ENCODE measurements around the gene SLC12A6. TPM values are rescaled to one million over a fixed set of nuclear protein-coding genes. Genes with fewer than 3 reads are reported as not detected.

SLC12A6 gene
- polyA plus RNA-seq, 2 of the 4 experiments (the other 2 are of a cell fraction), result 6.0 to 21.3 TPM

- Histone ChIP-seq H3K4me1 (peaks cover 8% of the 10 kb centered on the region; the same call in 2 of the 3 replicates), H3K4me3 (no peak overlapping the region), H3K4me2 (no peak overlapping the region), H3K9me3 (no peaks in the 10 kb centered on the region), H3K27ac (no peak overlapping the region)
- ChIA-PET CTCF (interaction anchor here (0.9 to 4.9 kb wide), 11 partner anchors 9 to 236 kb away, joined by 3 to 34 read pairs (median 4); partner anchors contain the start of genes LPCAT4, NOP10 and NUTM1), POLR2A (interaction anchor here (1.3 kb wide), 1 partner anchor 8 kb away, joined by 10 read pairs; the partner anchor contains the start of gene LPCAT4)
- FAIRE-seq (no peak), DNase-seq (ENCODE audit: low read depth in 1 of 2, low spot score in 1 of 2) (no peak), ATAC-seq (no peak)
- TF ChIP-seq BCL3 (IDR thresholded peaks at IDR 0.05), result no peak
- TF ChIP-seq, protein P1, sequence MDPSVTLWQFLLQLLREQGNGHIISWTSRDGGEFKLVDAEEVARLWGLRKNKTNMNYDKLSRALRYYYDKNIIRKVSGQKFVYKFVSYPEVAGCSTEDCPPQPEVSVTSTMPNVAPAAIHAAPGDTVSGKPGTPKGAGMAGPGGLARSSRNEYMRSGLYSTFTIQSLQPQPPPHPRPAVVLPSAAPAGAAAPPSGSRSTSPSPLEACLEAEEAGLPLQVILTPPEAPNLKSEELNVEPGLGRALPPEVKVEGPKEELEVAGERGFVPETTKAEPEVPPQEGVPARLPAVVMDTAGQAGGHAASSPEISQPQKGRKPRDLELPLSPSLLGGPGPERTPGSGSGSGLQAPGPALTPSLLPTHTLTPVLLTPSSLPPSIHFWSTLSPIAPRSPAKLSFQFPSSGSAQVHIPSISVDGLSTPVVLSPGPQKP (IDR thresholded peaks at IDR 0.05; ENCODE audit: low read depth, low read length), result no peak
- TF ChIP-seq PBX3 (IDR thresholded peaks at IDR 0.05), result no peak
- 97% methylated on average over 4 of the region's 4 CpGs for WGBS (ENCODE audit: missing lambda C conversion rate)
Measured at GRCh38 chr15:34358948-34359347, 21.4 kb upstream of the SLC12A6 start.

DNA sequence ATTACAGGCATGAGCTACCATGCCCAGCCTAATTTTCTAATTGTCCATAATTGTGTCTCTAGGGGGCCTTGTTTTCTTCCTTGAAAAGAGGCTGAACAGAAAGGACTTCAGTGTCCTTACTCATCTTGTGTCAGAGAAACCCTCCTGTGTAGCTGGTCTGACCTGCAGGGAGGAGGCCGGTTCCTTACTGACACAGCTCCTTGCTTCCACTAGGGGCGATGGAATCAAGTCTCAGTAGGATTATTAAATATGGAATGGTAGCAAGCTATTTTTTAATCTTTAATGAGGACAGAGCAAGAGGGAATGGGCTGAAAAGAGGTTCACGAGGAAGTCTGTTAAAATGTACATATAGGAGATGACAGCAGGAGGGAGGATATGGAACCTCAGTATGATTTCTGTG is 20.8 kb upstream of the SLC12A6 start:
- ATAC-seq, result peak; percentile 76 to 88; a peak in 5 of 6 replicates
- Histone ChIP-seq H3K4me2 (no peak overlapping the region), H3K9me3 (no peaks in the 10 kb centered on the region), H3K4me1 (peaks cover 8% of the 10 kb centered on the region; the same call in 2 of the 3 replicates), H3K27ac (no peak overlapping the region), H3K4me3 (no peak overlapping the region)
- WGBS (ENCODE audit: missing lambda C conversion rate), result 43% methylated on average over 3 of the region's 3 CpGs
- no peak for TF ChIP-seq HOXB5 (CRISPR knock-in tag; IDR thresholded peaks at IDR 0.05)
- no peak for TF ChIP-seq SMC3 (IDR thresholded peaks at IDR 0.05)
- peak; percentile 35; the same call in 1 of the 3 replicates for TF ChIP-seq CTCF (IDR thresholded peaks at IDR 0.05)
- TF ChIP-seq MAX (IDR thresholded peaks at IDR 0.05), result no peak
- no peak for TF ChIP-seq ZFP36 (IDR thresholded peaks at IDR 0.05; ENCODE audit: borderline replicate concordance, partially characterized antibody)
- 0 out of 5 replicates have a peak, but pooled peaks of 1 of the 2 experiments have one; percentile 15 for TF ChIP-seq RAD21 (conservative IDR thresholded peaks at IDR 0.05 in 1 of 2, IDR thresholded peaks at IDR 0.05 in 1 of 2)
- TF ChIP-seq GATA3 (IDR thresholded peaks at IDR 0.05; ENCODE audit: borderline replicate concordance), result no peak
- ChIA-PET POLR2A (interaction anchor here (1.3 kb wide), 1 partner anchor 9 kb away, joined by 10 read pairs; the partner anchor contains the start of gene LPCAT4), CTCF (interaction anchor here (0.8 to 3.4 kb wide), 12 partner anchors 9 to 237 kb away, joined by 3 to 31 read pairs (median 3); partner anchors contain the start of genes LPCAT4, NOP10 and NUTM1)
- DNase-seq (ENCODE audit: low read depth in 1 of 2, low spot score in 1 of 2), result peak; percentile 56 to 82
- FAIRE-seq, result no peak

GRCh38 chr15:34357653-34358052 is 20.1 kb upstream of the SLC12A6 start:
- ChIA-PET POLR2A (interaction anchor here (1.3 kb wide), 1 partner anchor 10 kb away, joined by 10 read pairs; the partner anchor contains the start of gene LPCAT4), CTCF (interaction anchor here (0.6 to 3.4 kb wide), 11 partner anchors 8 to 131 kb away, joined by 3 to 31 read pairs (median 3); partner anchors contain the start of genes LPCAT4, NOP10 and NUTM1)
- 89% methylated on average over 1 of the region's 1 CpG for WGBS (ENCODE audit: missing lambda C conversion rate)
- FAIRE-seq (peak; percentile 46), ATAC-seq (no peak), DNase-seq (ENCODE audit: low read depth in 1 of 2, low spot score in 1 of 2) (no peak)
- TF ChIP-seq SREBF2 (IDR thresholded peaks at IDR 0.05), result no peak
- TF ChIP-seq HOXB13 (CRISPR knock-in tag; IDR thresholded peaks at IDR 0.05; ENCODE audit: low read depth), result no peak
- no peak for TF ChIP-seq ESRRA (IDR thresholded peaks at IDR 0.05; ENCODE audit: borderline replicate concordance, low read length)
- TF ChIP-seq CBX2 (IDR thresholded peaks at IDR 0.05; ENCODE audit: borderline replicate concordance, low read depth), result no peak
- TF ChIP-seq ZSCAN20 (CRISPR knock-in tag; IDR thresholded peaks at IDR 0.05), result no peak
- TF ChIP-seq EP300 (IDR thresholded peaks at IDR 0.05), result no peak
- TF ChIP-seq, protein P2, sequence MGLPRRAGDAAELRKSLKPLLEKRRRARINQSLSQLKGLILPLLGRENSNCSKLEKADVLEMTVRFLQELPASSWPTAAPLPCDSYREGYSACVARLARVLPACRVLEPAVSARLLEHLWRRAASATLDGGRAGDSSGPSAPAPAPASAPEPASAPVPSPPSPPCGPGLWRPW (IDR thresholded peaks at IDR 0.05), result no peak
- no peak for TF ChIP-seq PBX3 (IDR thresholded peaks at IDR 0.05)
- no peak for TF ChIP-seq FOXS1 (CRISPR knock-in tag; IDR thresholded peaks at IDR 0.05)
- no peak for TF ChIP-seq KDM5A (IDR thresholded peaks at IDR 0.05)
- no peak for TF ChIP-seq USF2 (IDR thresholded peaks at IDR 0.05)
- no peak for TF ChIP-seq POLR2A (IDR thresholded peaks at IDR 0.05; ENCODE audit: low read length)
- TF ChIP-seq HOXB5 (CRISPR knock-in tag; IDR thresholded peaks at IDR 0.05), result no peak
- TF ChIP-seq RAD21 (conservative IDR thresholded peaks at IDR 0.05 in 1 of 2, IDR thresholded peaks at IDR 0.05 in 1 of 2), result no peak
- no peak for TF ChIP-seq EHF (CRISPR knock-in tag; IDR thresholded peaks at IDR 0.05)
- TF ChIP-seq CBX8 (IDR thresholded peaks at IDR 0.05), result no peak
- H3K4me1 ChIP-seq, result peaks cover 8% of the 10 kb centered on the region; the same call in 2 of the 3 replicates
- H3K4me2 ChIP-seq, result no peak overlapping the region
- no peaks in the 10 kb centered on the region for H3K9me3 ChIP-seq
- H3K27ac ChIP-seq, result no peak overlapping the region
- H3K4me3 ChIP-seq, result no peak overlapping the region
